ENCODE results near the gene SEPTIN11. TPM values are rescaled to one million over a fixed set of nuclear protein-coding genes. Genes with fewer than 3 reads are reported as not detected.
A peak's percentile ranks its signal among the peaks of the same experiment; 100 is the strongest.

Gene SEPTIN11
- total and polyA plus RNA-seq, 2 of the 4 experiments (the other 2 are of a cell fraction) = 267 to 573 TPM

GRCh38 chr4:76951672-76952010, 2.1 kb downstream of the SEPTIN11 start:
- Histone ChIP-seq H3K79me1 (ENCODE audit: low read depth in 1 of 2, low read length in 2 of 2) (peaks cover 0 to 56% of the 10 kb centered on the region in 2 experiments), H3K4me3 (ENCODE audit: insufficient read depth, low read depth, low read length) (peak overlapping the region; percentile 57), H3K4ac (ENCODE audit: low read depth, low read length) (no peak overlapping the region), H4K8ac (ENCODE audit: low read depth in 2 of 2, low read length in 2 of 2) (no peak overlapping the region; a peak in 1 of 4 replicates), H2AK5ac (ENCODE audit: low read depth, low read length) (no peak overlapping the region), H4K5ac (ENCODE audit: low read depth, low read length) (no peak overlapping the region), H3K18ac (ENCODE audit: low read depth, low read length) (peak overlapping the region; percentile 48; the same call in 1 of the 2 replicates), H4K20me1 (ENCODE audit: insufficient read depth, low read length) (peaks cover 66% of the 10 kb centered on the region), H3K23ac (ENCODE audit: low read depth, low read length) (peak overlapping the region; percentile 61; the same call in 1 of the 2 replicates), H3K9me3 (ENCODE audit: control insufficient read depth, insufficient read depth, low read length) (no peaks in the 10 kb centered on the region), H2BK15ac (ENCODE audit: low read depth, low read length) (no peak overlapping the region), H2BK5ac (ENCODE audit: low read depth, low read length, poor library complexity, severe bottlenecking) (peak overlapping the region; percentile 51), H2BK120ac (ENCODE audit: low read depth, low read length) (no peak overlapping the region), H3K27ac (ENCODE audit: insufficient read depth, low read length) (no peak overlapping the region), H3K27me3 (ENCODE audit: control insufficient read depth, insufficient read depth, low read length) (no peaks in the 10 kb centered on the region), H2BK20ac (ENCODE audit: low read depth, low read length) (no peak overlapping the region), H3K9me1 (ENCODE audit: insufficient read depth, low read length) (peaks cover 19% of the 10 kb centered on the region), H4K91ac (ENCODE audit: insufficient read depth, low read depth, low read length) (no peak overlapping the region), H3K56ac (ENCODE audit: extremely low read depth, insufficient read depth, low read length) (peak overlapping the region; percentile 31; the same call in 1 of the 2 replicates), H2AFZ (replicated peaks; ENCODE audit: low read length, poor library complexity) (no peak overlapping the region), H2AK9ac (replicated peaks; ENCODE audit: low read depth, low read length, poor library complexity) (no peak overlapping the region), H3K9ac (ENCODE audit: low read depth, low read length) (peak overlapping the region; percentile 90; the same call in 1 of the 2 replicates), H3K4me1 (ENCODE audit: control insufficient read depth, insufficient read depth, low read length) (peaks cover 15% of the 10 kb centered on the region), H3K14ac (replicated peaks; ENCODE audit: low read depth, low read length) (peak overlapping the region; percentile 55), H3K36me3 (ENCODE audit: control insufficient read depth, insufficient read depth, low read length) (peaks cover 5% of the 10 kb centered on the region), H3K4me2 (ENCODE audit: low read depth, low read length) (peak overlapping the region; percentile 92)
- intact Hi-C loops (cut with micrococcal nuclease) = loop anchor here (1.0 to 5.0 kb wide), 5 partner anchors 36 to 251 kb away; partner anchors contain the start of gene CCNG2
- DNase-seq (no peak), ATAC-seq (ENCODE audit: low read depth) (no peak)
- TF ChIP-seq RAD21 (IDR thresholded peaks at IDR 0.05; ENCODE audit: low read length) = no peak; the same call in 1 of the 2 replicates
- no peak for TF ChIP-seq ELK1 (IDR thresholded peaks at IDR 0.05; ENCODE audit: borderline replicate concordance, low read depth, low read length)
- TF ChIP-seq BHLHE40 (IDR thresholded peaks at IDR 0.05; ENCODE audit: low read depth, low read length) = no peak
- no peak for TF ChIP-seq NFE2L2 (IDR thresholded peaks at IDR 0.05; ENCODE audit: low read depth, low read length)
- TF ChIP-seq RCOR1 (IDR thresholded peaks at IDR 0.05; ENCODE audit: insufficient replicate concordance, low read length) = no peak
- TF ChIP-seq RFX5 (IDR thresholded peaks at IDR 0.05; ENCODE audit: low read depth, low read length) = no peak
- TF ChIP-seq POLR2A (IDR thresholded peaks at IDR 0.05; ENCODE audit: low read depth, low read length) = no peak
- peak; percentile 40; the same call in 1 of the 2 replicates for TF ChIP-seq CHD1 (IDR thresholded peaks at IDR 0.05; ENCODE audit: low read depth, low read length)
- TF ChIP-seq, protein P1, sequence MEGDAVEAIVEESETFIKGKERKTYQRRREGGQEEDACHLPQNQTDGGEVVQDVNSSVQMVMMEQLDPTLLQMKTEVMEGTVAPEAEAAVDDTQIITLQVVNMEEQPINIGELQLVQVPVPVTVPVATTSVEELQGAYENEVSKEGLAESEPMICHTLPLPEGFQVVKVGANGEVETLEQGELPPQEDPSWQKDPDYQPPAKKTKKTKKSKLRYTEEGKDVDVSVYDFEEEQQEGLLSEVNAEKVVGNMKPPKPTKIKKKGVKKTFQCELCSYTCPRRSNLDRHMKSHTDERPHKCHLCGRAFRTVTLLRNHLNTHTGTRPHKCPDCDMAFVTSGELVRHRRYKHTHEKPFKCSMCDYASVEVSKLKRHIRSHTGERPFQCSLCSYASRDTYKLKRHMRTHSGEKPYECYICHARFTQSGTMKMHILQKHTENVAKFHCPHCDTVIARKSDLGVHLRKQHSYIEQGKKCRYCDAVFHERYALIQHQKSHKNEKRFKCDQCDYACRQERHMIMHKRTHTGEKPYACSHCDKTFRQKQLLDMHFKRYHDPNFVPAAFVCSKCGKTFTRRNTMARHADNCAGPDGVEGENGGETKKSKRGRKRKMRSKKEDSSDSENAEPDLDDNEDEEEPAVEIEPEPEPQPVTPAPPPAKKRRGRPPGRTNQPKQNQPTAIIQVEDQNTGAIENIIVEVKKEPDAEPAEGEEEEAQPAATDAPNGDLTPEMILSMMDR (conservative IDR thresholded peaks at IDR 0.05; ENCODE audit: low read depth, low read length) = peak; percentile 16; the same call in 1 of the 2 replicates
- no peak for TF ChIP-seq CEBPB (IDR thresholded peaks at IDR 0.05; ENCODE audit: low read depth, low read length)
- dilution Hi-C loops (cut with HindIII; ENCODE audit: low sequenced_read_pairs, unreplicated experiment) = no loop called here
- BruUV-seq (replicated peaks) = TSS peak; percentile 14
- ChIA-PET POLR2A (ENCODE audit: unreplicated experiment) (interaction anchor here (0.7 to 0.9 kb wide), 4 partner anchors 40 to 213 kb away, joined by 3 to 11 read pairs (median 4); no protein-coding TSS in a partner anchor), CTCF (no interaction called here)
- in situ Hi-C loops (cut with MboI; ENCODE audit: low sequenced_read_pairs) = loop anchor here (10.0 kb wide), 1 partner anchor 73 kb away; no protein-coding TSS in a partner anchor
- WGBS, 2 experiments (ENCODE audit: extremely low coverage in 2 of 2, insufficient read length in 1 of 2) = no CpG with 5 or more reads among the region's 5 CpGs

Data from IMR-90 (cell line).